ENCODE results near the gene RSAD2.
"Not testable (repeated sequence)": the region's sequence is repeated elsewhere in the genome, so short reads cannot be mapped to it uniquely, and the experiment has no call there.

RSAD2 gene

GRCh38 chr2:6887751-6888192 is 10.2 kb downstream of the RSAD2 start:
- ChIA-PET POLR2A (no interaction called here), CTCF (interaction anchor here (1.3 to 1.4 kb wide), 2 partner anchors 9 to 157 kb away, joined by 3 to 8 read pairs; no protein-coding TSS in a partner anchor)
- no peak overlapping the region for H3K4me3 ChIP-seq (ENCODE audit: low read depth, low read length)
- DNase-seq (ENCODE audit: low read depth, low spot score), result no peak
- TF ChIP-seq CTCF (IDR thresholded peaks at IDR 0.05; ENCODE audit: insufficient read depth, low read length, missing control alignments), result no peak

- ChIA-PET CTCF (interaction anchor here (1.4 kb wide), 1 partner anchor 8 kb away, joined by 8 read pairs; no protein-coding TSS in a partner anchor), POLR2A (no interaction called here)
- no peak overlapping the region for H3K4me3 ChIP-seq (ENCODE audit: low read depth, low read length)
- TF ChIP-seq CTCF (IDR thresholded peaks at IDR 0.05; ENCODE audit: insufficient read depth, low read length, missing control alignments), result no peak
- no peak for DNase-seq (ENCODE audit: low read depth, low spot score)
These were observed 11.1 kb downstream of the RSAD2 start for GRCh38 chr2:6888724-6889123.

- ChIA-PET POLR2A (no interaction called here), CTCF (interaction anchor here (0.6 to 6.0 kb wide), 5 partner anchors 9 to 150 kb away, joined by 3 to 60 read pairs (median 4); partner anchors contain the start of gene RNF144A)
- TF ChIP-seq CTCF (IDR thresholded peaks at IDR 0.05; ENCODE audit: insufficient read depth, low read length, missing control alignments), result no peak
- DNase-seq (ENCODE audit: low read depth, low spot score), result no peak
- H3K4me3 ChIP-seq (ENCODE audit: low read depth, low read length), result no peak overlapping the region
These were observed 16.4 kb downstream of the RSAD2 start for GRCh38 chr2:6893876-6894482.

GRCh38 chr2:6896930-6897759 is 19.6 kb downstream of the RSAD2 start:
- no peak for DNase-seq (ENCODE audit: low read depth, low spot score)
- CTCF ChIA-PET, result interaction anchor here (0.8 to 6.0 kb wide), 14 partner anchors 9 to 188 kb away, joined by 3 to 60 read pairs (median 4); partner anchors contain the start of gene RNF144A
- POLR2A ChIA-PET, result no interaction called here
- no peak overlapping the region for H3K4me3 ChIP-seq (ENCODE audit: low read depth, low read length)
- peak; percentile 29 for TF ChIP-seq CTCF (IDR thresholded peaks at IDR 0.05; ENCODE audit: insufficient read depth, low read length, missing control alignments)

DNA sequence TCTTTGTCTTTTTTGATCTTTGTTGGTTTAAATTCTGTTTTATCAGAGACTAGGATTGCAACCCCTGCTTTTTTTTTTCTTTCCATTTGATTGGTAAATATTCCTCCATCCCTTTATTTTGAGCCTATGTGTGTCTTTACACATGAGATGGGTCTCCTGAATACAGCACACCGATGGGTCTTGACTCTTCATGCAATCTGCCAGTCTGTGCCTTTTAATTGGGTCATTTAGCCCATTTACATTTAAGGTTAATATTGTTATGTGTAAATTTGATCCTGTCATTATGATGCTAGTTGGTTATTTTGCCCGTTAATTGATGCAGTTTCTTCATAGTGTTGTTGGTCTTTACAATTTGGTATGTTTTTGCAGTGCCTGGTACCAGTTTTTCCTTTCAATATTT is 25.0 kb downstream of the RSAD2 start:
- H3K4me3 ChIP-seq (ENCODE audit: low read depth, low read length); DNase-seq (ENCODE audit: low read depth, low spot score); POLR2A ChIA-PET: not testable (repeated sequence)
- CTCF ChIA-PET, result interaction anchor here (1.1 to 1.7 kb wide), 2 partner anchors 14 to 141 kb away, joined by 3 to 4 read pairs; no protein-coding TSS in a partner anchor

GRCh38 chr2:6905668-6906067 is 28.1 kb downstream of the RSAD2 start:
- no peak for DNase-seq (ENCODE audit: low read depth, low spot score)
- ChIA-PET POLR2A (no interaction called here), CTCF (interaction anchor here (1.2 to 2.1 kb wide), 3 partner anchors 9 to 138 kb away, joined by 3 to 8 read pairs (median 3); partner anchors contain the start of gene RNF144A)
- TF ChIP-seq CTCF (IDR thresholded peaks at IDR 0.05; ENCODE audit: insufficient read depth, low read length, missing control alignments), result no peak
- no peak overlapping the region for H3K4me3 ChIP-seq (ENCODE audit: low read depth, low read length)

Measured in AG04449 (cell line).